NOMO-1 treated with dmso at 0.1 percent for 144 hours (cell line): ENCODE measurements around the gene ETS1.

Source experiments
- DNase-seq: peaks from one replicate; lab custom pipeline; 2025; ENCODE audit not compliant: unreplicated experiment; lab: John Stamatoyannopoulos, UW

Gene ETS1

DNA sequence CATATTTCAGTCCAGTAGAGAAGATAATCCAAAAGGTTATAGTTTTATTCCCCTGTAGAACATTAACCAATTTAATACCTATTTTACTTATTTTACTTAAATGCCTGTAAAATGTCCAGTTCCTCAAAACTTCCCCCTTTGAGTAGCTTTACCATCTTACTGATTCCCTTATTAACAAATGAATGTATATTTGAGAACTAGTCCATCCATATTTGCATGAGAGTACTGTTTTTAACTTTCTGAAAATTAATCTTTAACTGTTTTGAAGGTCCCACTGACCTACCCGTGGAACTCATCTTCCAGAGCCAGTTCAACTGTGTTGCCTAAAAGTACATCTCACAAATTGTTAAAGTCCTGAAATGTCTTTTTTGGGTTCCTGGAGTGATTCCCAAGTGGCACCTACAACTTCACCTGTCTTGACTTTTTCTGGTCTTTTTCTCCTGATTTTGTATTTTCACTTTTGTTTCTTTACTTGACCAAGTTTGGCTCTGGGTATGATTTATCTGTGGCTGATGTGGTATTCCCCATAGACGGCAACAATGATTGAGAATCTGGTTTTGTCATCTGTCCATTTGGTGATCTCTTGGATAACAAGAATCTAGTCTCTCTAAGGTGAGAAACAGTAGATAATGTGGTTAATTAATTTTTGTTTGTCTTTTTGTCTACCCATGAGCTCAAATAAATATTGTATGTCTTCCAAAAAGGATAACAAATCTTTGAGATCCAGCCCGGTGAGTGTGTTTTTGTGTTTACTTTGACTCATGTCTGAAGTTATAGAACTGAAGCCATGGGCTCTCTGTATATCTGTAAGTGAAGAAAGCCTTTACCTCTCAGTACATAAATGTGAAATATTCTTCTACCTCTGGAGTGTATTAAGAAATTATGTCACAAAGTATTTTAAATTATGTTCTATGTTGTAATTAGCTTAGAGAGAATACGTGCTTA, 174.2 kb downstream of the ETS1 start:
- DNase-seq = no peak

DNA sequence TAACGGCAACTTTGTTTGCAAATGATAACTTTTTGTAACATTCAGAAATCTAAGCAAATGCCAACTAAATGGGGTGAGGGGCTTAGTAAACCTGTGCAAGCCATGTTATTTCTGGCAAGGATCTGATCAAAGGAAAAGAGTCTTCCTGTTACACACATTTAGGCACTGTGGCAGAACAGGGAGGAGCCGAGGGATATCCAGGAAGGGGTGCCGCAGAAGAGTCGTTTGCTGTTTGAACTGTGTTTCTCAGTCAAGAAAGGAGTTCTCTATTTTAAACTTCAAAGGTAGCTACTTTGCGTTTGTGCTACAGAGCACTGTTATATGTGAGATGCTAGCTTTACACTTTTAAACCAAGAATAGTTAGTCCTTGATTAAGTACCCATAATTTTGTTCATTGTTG, 175.5 kb downstream of the ETS1 start:
- DNase-seq = no peak

DNA sequence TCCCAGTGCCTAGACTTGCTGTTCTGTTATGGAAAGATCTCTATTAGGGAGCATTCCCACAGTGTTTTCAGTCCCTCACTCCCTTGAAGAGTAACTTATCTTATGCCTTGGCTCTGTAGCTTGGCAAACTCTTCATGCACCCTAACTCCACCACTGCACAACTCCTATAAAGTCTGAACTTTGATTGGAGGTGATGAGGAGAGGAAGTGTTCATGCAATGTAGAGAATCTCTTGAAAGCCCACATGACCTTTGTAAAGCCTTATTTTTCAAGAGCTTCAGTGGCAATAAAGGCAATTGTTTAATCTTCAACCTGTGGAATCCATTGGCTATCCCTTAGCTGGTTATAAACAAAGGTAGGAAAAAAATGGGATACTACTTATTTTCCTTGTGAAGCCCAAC, 176.2 kb downstream of the ETS1 start:
- no peak for DNase-seq

GRCh38 chr11:128409476-128409875, 177.9 kb downstream of the ETS1 start:
- DNase-seq = no peak
